ENCODE data around the gene BCAS3.
"Not testable (repeated sequence)": the region's sequence is repeated elsewhere in the genome, so short reads cannot be mapped to it uniquely, and the experiment has no call there.

Gene BCAS3

GRCh38 chr17:61354895-61355874 lies 677.5 kb downstream of the BCAS3 start:
- DNase-seq: no peak

- DNase-seq: not testable (repeated sequence)
These were observed 679.4 kb downstream of the BCAS3 start for GRCh38 chr17:61357061-61357460.

- not testable (repeated sequence) for DNase-seq
These were observed 681.9 kb downstream of the BCAS3 start for GRCh38 chr17:61359513-61359912.

GRCh38 chr17:61360318-61360943 lies 682.8 kb downstream of the BCAS3 start:
- no peak for DNase-seq

- no peak for DNase-seq
These were observed 683.4 kb downstream of the BCAS3 start for GRCh38 chr17:61361084-61361483.

- no peak for DNase-seq
These were observed 684.7 kb downstream of the BCAS3 start for GRCh38 chr17:61362396-61362795.

- no peak for DNase-seq
These were observed 685.4 kb downstream of the BCAS3 start for GRCh38 chr17:61362852-61363600.

- no peak for DNase-seq
These were observed 686.2 kb downstream of the BCAS3 start for GRCh38 chr17:61363601-61364462.

GRCh38 chr17:61364463-61364846 lies 686.8 kb downstream of the BCAS3 start:
- no peak for DNase-seq

GRCh38 chr17:61366076-61366714 lies 688.5 kb downstream of the BCAS3 start:
- DNase-seq: no peak

GRCh38 chr17:61366715-61367413 lies 689.2 kb downstream of the BCAS3 start:
- no peak for DNase-seq

- DNase-seq: no peak
These were observed 690.6 kb downstream of the BCAS3 start for GRCh38 chr17:61368049-61368831.

GRCh38 chr17:61368832-61369450 lies 691.3 kb downstream of the BCAS3 start:
- no peak for DNase-seq

- no peak for DNase-seq
These were observed 692.1 kb downstream of the BCAS3 start for GRCh38 chr17:61369751-61370150.

GRCh38 chr17:61371179-61371578 lies 693.5 kb downstream of the BCAS3 start:
- DNase-seq: no peak

GRCh38 chr17:61371606-61372005 lies 694.0 kb downstream of the BCAS3 start:
- no peak for DNase-seq

GRCh38 chr17:61372436-61372835 lies 694.8 kb downstream of the BCAS3 start:
- DNase-seq: no peak

- DNase-seq: no peak
These were observed 699.5 kb downstream of the BCAS3 start for GRCh38 chr17:61376931-61377838.
